HG03139 (cell line): ENCODE measurements around the gene HOXB5.

Experiments used
- ATAC-seq: cut with Tn5 transposase; IDR thresholded peaks from one replicate; pipeline ENCODE4 v1.9.1; 2021; ENCODE audit not compliant: unreplicated experiment

The HOXB5 gene

GRCh38 chr17:48563867-48564187, 29.8 kb downstream of the HOXB5 start:
- no peak for ATAC-seq

GRCh38 chr17:48563385-48563838, 30.2 kb downstream of the HOXB5 start:
- ATAC-seq = no peak

- ATAC-seq = no peak
Observed at GRCh38 chr17:48562934-48563333, 30.6 kb downstream of the HOXB5 start.

- ATAC-seq = no peak
Observed at GRCh38 chr17:48561884-48562810, 31.4 kb downstream of the HOXB5 start.

- ATAC-seq = no peak
Observed at GRCh38 chr17:48559840-48560817, 33.5 kb downstream of the HOXB5 start.

- ATAC-seq = no peak
Observed at GRCh38 chr17:48559122-48559839, 34.3 kb downstream of the HOXB5 start.

GRCh38 chr17:48558831-48559121, 34.8 kb downstream of the HOXB5 start:
- no peak for ATAC-seq

- no peak for ATAC-seq
Observed at GRCh38 chr17:48558057-48558830, 35.3 kb downstream of the HOXB5 start.

- no peak for ATAC-seq
Observed at GRCh38 chr17:48556576-48557401, 36.8 kb downstream of the HOXB5 start.

- no peak for ATAC-seq
Observed at GRCh38 chr17:48556229-48556575, 37.4 kb downstream of the HOXB5 start.

GRCh38 chr17:48555258-48556228, 38.0 kb downstream of the HOXB5 start:
- ATAC-seq = no peak

GRCh38 chr17:48554412-48555257, 38.9 kb downstream of the HOXB5 start:
- no peak for ATAC-seq

GRCh38 chr17:48553826-48554225, 39.8 kb downstream of the HOXB5 start:
- no peak for ATAC-seq

- ATAC-seq = no peak
Observed at GRCh38 chr17:48553190-48553547, 40.4 kb downstream of the HOXB5 start.

GRCh38 chr17:48552466-48553189, 41.0 kb downstream of the HOXB5 start:
- no peak for ATAC-seq

- no peak for ATAC-seq
Observed at GRCh38 chr17:48551596-48552465, 41.7 kb downstream of the HOXB5 start.
